ENCODE results near the gene KRTAP10-1.

Gene KRTAP10-1

GRCh38 chr21:44527156-44527982 lies 12.6 kb downstream of the KRTAP10-1 start:
- DNase-seq: no peak

- DNase-seq: no peak
These were observed 13.6 kb downstream of the KRTAP10-1 start for GRCh38 chr21:44526096-44526997.

- DNase-seq: no peak
These were observed 14.5 kb downstream of the KRTAP10-1 start for GRCh38 chr21:44525391-44526095.

GRCh38 chr21:44524414-44525371 lies 15.3 kb downstream of the KRTAP10-1 start:
- DNase-seq: no peak

GRCh38 chr21:44523567-44524413 lies 16.2 kb downstream of the KRTAP10-1 start:
- no peak for DNase-seq

GRCh38 chr21:44522753-44523204 lies 17.2 kb downstream of the KRTAP10-1 start:
- no peak for DNase-seq

GRCh38 chr21:44521928-44522752 lies 17.9 kb downstream of the KRTAP10-1 start:
- no peak for DNase-seq

- no peak for DNase-seq
These were observed 18.6 kb downstream of the KRTAP10-1 start for GRCh38 chr21:44521301-44521927.

GRCh38 chr21:44520326-44521300 lies 19.4 kb downstream of the KRTAP10-1 start:
- no peak for DNase-seq

- no peak for DNase-seq
These were observed 20.4 kb downstream of the KRTAP10-1 start for GRCh38 chr21:44519346-44520325.

GRCh38 chr21:44518686-44519085 lies 21.3 kb downstream of the KRTAP10-1 start:
- DNase-seq: no peak

GRCh38 chr21:44517175-44517899 lies 22.7 kb downstream of the KRTAP10-1 start:
- DNase-seq: peak; percentile 38

- DNase-seq: no peak
These were observed 23.2 kb downstream of the KRTAP10-1 start for GRCh38 chr21:44516828-44517174.

- no peak for DNase-seq
These were observed 23.7 kb downstream of the KRTAP10-1 start for GRCh38 chr21:44516342-44516741.

GRCh38 chr21:44515359-44516165 lies 24.4 kb downstream of the KRTAP10-1 start:
- DNase-seq: no peak

Measured in fibroblast of skin of right biceps (primary cell).